Astrocyte of the spinal cord (primary cell): ENCODE measurements around the gene GDE1.

Experiments used
- DNase-seq: peaks from one replicate; pipeline ENCODE4 v3.0.0; 2011; ENCODE audit warnings: low read depth, low spot score
- H3K4me3 ChIP-seq: 2 replicates; pipeline ENCODE4 v1.5.1; 2011; ENCODE audit warnings: low read depth, mild to moderate bottlenecking, low read length, moderate library complexity
- in situ Hi-C: cut with HindIII; loops from 2 replicates; pipeline ENCODE4 v1.10.0; 2017; ENCODE audit warnings: low sequenced_read_pairs
- TF ChIP-seq, protein P1 (sequence below): IDR thresholded peaks from 2 replicates; pipeline ENCODE4 v1.5.1; 2012; ENCODE audit warnings: low read depth, mild to moderate bottlenecking, low read length, inconsistent platforms

GDE1 gene, protein sequence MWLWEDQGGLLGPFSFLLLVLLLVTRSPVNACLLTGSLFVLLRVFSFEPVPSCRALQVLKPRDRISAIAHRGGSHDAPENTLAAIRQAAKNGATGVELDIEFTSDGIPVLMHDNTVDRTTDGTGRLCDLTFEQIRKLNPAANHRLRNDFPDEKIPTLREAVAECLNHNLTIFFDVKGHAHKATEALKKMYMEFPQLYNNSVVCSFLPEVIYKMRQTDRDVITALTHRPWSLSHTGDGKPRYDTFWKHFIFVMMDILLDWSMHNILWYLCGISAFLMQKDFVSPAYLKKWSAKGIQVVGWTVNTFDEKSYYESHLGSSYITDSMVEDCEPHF

DNA sequence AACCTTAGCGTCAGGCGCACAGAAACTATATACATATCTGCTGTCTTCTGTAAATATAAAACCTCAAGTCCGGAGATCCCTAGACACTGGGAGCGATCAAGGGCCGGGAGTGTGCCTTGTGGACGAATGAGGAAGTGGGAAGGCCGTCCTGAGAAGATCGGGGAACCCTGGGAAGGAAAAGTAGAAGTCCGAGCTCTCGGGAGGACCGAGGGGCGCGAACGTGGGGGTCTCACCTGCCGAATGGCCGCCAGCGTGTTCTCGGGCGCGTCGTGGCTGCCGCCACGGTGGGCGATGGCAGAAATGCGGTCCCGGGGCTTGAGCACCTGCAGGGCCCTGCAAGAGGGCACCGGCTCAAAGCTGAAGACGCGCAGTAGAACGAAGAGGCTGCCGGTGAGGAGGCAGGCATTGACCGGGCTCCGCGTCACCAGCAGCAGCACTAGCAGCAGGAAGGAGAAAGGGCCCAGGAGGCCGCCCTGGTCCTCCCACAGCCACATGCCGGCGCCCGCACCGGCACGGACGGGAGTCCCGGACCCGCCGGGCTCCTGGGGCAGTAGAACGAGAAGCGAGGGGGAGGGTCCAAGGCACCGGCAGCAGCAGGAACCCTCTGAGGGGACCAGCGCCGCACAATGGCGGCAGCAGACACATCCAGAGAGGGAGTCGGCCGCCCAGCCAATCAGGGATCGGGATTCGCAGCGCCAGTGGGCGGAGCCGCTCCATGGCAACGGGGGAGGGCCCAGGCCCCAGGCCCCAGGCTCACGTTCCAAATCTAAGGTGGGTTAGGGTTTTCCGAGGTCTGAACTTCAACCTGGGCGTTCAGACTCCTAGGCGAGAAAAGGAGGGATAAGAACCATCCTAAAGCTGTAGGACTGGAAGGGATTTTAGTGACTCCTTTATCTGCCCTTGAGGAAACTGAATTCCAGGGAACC is at the start of gene GDE1:
TSS of gene GDE1 (minus strand) at position 628 of the 926 bp plus-strand sequence. CDS start at position 494, 134 bp downstream.
- in situ Hi-C loops: no loop called here
- H3K4me3 ChIP-seq: peak within 1 kb of the TSS; percentile 75
- TF ChIP-seq, protein P1, sequence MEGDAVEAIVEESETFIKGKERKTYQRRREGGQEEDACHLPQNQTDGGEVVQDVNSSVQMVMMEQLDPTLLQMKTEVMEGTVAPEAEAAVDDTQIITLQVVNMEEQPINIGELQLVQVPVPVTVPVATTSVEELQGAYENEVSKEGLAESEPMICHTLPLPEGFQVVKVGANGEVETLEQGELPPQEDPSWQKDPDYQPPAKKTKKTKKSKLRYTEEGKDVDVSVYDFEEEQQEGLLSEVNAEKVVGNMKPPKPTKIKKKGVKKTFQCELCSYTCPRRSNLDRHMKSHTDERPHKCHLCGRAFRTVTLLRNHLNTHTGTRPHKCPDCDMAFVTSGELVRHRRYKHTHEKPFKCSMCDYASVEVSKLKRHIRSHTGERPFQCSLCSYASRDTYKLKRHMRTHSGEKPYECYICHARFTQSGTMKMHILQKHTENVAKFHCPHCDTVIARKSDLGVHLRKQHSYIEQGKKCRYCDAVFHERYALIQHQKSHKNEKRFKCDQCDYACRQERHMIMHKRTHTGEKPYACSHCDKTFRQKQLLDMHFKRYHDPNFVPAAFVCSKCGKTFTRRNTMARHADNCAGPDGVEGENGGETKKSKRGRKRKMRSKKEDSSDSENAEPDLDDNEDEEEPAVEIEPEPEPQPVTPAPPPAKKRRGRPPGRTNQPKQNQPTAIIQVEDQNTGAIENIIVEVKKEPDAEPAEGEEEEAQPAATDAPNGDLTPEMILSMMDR: peak; percentile 46
- DNase-seq: peak; percentile 88

DNA sequence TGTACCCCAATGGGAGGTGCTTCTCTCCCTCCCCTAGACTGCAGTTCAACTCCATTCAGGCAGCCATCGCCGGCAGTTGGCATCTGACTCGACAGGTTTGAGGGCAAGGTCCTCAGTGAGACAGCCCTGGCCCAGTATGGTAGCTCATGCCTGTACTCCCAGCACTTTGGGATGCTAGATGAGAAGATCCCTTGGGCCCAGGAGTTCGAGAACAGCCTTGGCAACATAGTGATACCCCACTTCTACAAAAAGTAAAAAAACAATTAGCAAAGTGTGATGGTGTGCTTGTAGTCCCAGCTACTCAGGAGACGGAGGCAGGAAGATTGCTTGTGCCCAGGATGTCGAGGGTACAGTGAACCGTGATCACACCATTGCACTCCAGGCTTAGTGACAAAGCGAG is 45.7 kb upstream of the GDE1 start:
- in situ Hi-C loops: no loop called here
- H3K4me3 ChIP-seq: no peak overlapping the region
- TF ChIP-seq, protein P1: no peak
- DNase-seq: no peak

DNA sequence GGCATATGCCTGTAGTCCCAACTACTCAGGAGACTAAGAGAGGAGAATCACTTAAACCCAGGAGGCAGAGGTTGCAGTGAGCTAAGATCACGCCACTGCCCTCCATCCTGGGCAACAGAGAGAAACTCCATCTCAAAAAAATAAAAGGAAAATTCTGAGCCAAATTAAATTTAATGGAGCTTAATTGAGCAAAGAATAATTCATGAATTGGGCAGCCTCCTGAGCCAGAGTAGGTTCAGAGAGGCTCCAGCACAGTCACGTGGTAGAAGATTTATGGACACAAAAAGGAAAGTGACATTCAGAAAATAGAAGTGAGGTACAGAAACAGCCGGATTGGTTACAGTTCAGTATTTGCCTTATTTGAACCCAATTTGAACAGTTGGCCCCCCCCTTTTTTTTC is 44.5 kb upstream of the GDE1 start:
- in situ Hi-C loops: no loop called here
- DNase-seq: no peak
- H3K4me3 ChIP-seq: no peak overlapping the region
- TF ChIP-seq, protein P1: no peak

DNA sequence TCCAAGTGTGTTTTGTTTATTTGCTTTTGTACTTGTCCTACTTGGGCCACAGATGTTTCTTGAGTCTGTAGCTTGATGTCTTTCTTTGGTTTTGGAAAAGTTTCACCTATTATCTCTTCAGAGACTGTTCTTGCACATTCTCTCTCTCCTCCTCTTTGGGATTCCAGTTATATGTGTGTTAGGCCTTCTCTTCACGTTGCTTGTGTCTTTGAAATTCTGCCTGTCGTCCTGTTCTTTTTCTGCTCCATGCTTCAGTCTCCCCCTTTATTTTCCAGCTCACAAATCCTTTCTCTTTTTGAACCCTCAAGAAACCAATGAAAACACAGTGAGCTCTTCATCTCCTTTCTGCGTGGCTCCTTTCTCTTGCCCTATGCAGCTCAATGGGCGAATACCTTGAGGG is 41.5 kb upstream of the GDE1 start:
- in situ Hi-C loops: no loop called here
- TF ChIP-seq, protein P1: no peak
- no peak for DNase-seq

DNA sequence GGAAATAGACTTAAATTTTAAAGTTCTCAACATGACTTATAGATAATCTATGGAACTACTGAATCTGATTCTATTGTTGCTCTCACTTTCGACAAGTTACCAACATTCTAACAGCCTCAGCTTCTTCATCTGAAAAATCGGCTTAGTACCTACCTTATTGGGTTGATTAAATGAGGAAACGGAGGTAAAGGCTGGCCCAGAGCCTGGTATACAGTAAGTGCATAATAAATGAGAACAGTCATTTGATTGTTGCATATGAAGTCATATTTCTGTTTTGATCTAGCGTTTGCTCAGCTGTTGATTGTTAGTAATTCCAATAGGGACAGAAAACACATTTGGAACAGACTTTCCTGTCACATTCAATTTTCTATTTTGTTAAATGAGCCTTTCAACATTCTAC is 38.2 kb upstream of the GDE1 start:
- in situ Hi-C loops: no loop called here
- TF ChIP-seq, protein P1: no peak
- no peak overlapping the region for H3K4me3 ChIP-seq
- DNase-seq: no peak

More for the DNA sequence above, 41.5 kb upstream of the GDE1 start:
- H3K4me3 ChIP-seq: no peak overlapping the region

DNA sequence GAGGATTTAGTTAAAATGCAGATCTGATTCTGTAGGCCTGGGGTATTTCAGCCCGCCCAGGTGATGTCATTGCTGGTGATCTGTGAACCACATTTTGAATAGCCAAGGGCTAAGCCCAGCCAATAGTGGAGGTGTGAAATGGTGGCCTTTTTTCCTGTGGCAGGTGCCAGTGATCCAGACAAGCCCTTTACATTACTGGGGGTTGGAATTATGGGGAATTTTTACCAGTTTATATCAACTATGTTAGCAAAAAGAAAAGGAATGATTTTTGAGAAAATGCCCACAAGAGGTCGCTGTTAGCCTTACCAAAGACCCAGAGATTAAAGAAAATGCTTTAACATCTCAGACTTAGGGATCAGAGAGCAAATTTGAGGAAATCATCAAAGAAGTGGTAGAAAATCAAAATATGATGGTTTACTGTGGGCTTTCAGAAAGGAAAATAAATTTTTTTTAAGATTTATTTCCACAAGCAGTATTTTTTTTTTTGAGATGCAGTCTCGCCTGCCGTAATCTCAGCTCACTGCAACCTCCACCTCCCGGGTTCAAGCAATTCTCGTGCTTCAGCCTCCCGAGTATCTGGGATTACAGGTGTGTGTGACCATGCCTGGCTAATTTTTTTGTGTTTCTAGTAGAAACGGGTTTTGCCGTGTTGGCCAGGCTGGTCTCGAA is 37.5 kb upstream of the GDE1 start:
- in situ Hi-C loops: no loop called here
- H3K4me3 ChIP-seq: no peak overlapping the region
- TF ChIP-seq, protein P1: peak; percentile 52
- DNase-seq: peak; percentile 72
